Left cardiac atrium (tissue), 4 donors: ENCODE data around the gene EXD3. TPM values are rescaled to one million over a fixed set of nuclear protein-coding genes. Genes with fewer than 3 reads are reported as not detected.

Experiments used
- ATAC-seq, 2 donors: fragments of 200-7000 bp; cut with Tn5 transposase; one replicate each; pipeline ENCODE4 v1.9.1; 2020; ENCODE audit warnings: mild to moderate bottlenecking in 2 of 2, moderate library complexity in 2 of 2
- DNase-seq: peaks from one replicate; pipeline ENCODE4 v3.0.0-alpha.2; 2020
- intact Hi-C, 2 donors: fragments of 100-400 bp; cut with DNase I; formaldehyde crosslinking; loops; one replicate each; pipeline versions ENCODE4 v1.14.1 to v1.15.1; 2022 to 2023
- total RNA-seq, 2 donors: library from RNA; stranded (reverse); fragmentation: NEBNext Ultra II Directional; extraction: Animal tissue kit (Norgen Biotek cat#: 25700); gene quantifications; one replicate each; pipeline ENCODE4 v1.2.1, GENCODE V29; 2021
- donor health status: DM: no; HTN: yes; CAD: no.
- donor health status: DM: no; HTN: yes; CAD: no; lungs with severe emphysema.
- donor health status: DM: yes; HTN: yes; CAD: no.
- donor health status: Dilated cardiomyopathy.

The EXD3 gene
- total RNA-seq, 2 donors from 2014 or later = 8.0 to 11.7 TPM

DNA sequence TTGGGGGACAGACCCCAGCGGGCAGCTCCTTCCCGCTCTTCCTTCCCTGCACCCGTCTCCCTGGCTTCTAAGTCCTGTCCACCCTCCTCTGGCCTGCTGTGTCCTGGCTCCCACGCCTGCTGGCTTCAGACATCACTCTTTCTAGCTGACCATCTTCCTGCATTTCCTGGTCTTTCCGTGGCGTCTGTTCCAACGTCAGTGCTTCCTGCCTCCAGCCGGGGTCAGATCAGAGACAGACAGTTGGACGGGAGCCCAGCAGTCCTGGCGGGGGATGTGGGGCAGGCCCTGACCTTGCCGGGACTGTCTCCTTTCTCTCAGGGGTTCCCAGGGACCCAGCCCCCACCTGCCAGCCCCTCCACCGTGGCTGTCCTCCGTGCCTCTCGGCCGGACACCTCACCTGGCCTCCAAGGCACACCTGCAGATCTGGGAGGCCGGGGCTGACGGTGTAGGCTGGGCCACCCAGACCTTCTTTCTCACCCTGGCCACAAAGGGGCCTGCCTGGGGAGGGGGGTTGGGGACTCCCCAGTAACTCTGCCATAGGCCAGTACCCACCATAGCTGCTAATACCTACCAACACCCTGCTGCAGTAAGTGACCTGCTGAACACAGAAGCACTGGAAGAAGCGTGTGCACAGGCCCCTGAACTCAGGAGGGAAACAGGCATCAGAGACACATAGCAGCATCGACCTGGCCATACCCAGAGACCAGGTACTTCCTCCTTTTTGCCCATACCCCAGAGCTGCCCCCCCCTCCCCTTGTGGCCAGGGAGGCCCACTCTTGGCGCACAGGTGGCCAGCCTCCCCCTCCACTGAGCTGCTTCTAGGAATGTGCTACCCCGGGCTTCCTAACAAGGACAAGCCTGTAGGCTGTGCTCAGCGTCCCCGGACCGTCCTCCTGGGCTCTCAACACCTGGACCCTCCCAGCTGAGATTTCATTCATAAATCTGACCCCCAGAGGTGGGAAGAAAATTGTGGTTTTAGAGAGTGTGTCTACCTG, 126.0 kb downstream of the EXD3 start:
- DNase-seq = peak; percentile 86
- peak; percentile 27 to 33 for ATAC-seq
- intact Hi-C loops = loop anchor here in 1 of 2 donors (10.0 kb wide), 1 partner anchor 228 kb away; no protein-coding TSS in a partner anchor

DNA sequence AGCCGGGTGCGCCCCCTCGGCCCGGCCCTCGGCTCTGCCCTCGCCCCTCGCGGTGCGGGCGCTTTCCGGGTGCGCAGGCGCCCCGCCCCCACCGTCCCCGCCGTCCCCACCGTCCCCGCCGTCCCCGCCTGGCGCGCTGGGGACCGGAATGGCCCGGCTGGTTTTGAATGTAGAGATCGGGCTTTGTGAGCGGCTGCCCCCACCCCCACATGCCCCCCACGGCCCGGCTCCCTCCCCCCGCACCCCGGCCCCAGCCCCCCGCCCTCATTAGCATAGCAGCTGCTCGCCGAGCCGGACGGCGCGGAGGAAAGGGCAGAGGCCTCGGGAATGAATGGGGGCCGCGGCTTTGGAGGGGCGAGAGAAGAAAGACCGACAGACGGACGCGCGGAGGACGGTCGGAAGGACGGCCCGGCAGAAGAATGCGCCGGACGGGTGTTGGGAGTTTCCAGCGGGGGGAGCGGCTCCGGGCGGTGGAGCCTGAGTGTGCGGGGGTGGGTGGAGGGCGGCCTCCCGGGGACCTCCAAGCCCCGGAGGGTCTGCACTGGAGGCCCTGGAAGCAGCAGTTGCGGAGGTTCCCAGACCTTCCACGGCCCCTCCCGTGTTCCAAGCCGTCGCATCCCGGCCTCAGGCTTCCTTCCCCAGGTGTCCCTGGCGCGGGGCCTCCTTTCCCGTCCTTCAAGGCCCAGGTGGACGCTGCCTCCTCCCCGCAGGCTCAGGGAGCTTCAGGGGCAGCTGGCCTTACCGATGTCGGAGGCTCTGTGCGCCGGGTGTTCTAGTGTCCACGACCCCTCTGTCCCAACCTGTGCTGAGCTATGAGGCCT, 126.9 kb downstream of the EXD3 start:
- intact Hi-C loops = loop anchor here in 1 of 2 donors (10.0 kb wide), 1 partner anchor 229 kb away; no protein-coding TSS in a partner anchor
- ATAC-seq = peak in 1 of 2 donors; percentile 1
- peak; percentile 31 for DNase-seq

DNA sequence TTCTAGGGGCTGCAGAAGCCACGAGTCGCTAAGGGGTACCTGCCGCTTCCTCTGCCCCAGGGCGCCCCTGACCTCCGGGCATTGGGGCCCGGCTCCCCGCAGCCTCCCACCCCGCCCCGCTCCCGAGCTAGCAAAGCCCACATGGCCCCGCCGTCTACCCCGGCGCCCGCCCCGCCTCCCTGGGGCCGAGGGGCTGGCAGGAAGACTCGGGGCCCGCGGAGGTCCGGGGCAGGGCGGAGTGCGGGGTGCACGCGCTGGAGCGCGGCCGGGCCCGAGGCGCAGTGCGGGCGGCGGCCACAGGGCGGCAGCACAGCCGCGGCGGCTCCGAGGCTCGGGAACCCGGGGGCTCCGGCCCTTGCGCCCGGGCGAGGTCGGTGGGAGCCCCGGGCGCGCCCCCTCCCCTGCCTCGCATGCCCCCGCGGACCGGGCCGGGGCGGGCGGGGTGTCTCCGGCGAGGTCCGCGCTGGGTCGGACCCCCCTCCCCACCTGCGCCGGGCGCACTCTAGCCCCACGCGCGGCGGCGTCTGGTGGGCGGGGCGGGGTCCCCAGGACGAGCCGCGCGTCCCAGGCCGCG, 127.6 kb downstream of the EXD3 start:
- DNase-seq = peak; percentile 55

DNA sequence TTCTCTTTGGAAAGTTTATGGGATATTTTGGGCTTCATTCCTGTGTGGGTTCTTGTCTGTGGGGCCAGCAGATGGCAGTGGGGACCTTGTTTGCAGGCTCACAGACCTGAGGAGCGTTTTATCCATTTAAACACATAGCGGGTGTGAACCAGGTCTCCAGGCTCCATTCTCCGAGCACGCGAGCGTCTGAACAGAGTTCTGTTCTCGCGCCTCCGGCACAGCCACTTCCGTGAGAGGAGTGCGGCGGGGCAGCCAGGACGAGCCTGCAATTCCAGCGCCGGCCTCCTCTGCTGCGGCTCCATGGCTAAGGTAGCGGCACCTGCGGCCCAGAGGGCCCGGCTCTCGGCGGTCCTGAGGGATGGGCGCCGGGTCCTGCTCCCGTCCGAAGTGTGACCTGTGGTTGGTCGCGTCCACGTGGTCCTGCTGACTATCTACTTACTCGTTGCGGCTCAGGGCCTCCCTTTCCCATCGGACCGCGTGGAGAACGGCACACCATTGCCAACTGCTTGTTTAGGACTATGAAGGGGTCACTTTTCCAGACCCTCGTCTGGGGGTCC, 128.2 kb downstream of the EXD3 start:
- intact Hi-C loops = loop anchor here in 1 of 2 donors (5.0 to 10.0 kb wide), 2 partner anchors 113 to 230 kb away; no protein-coding TSS in a partner anchor
- peak; percentile 8 for ATAC-seq
- DNase-seq = peak; percentile 44

More for the DNA sequence above, 127.6 kb downstream of the EXD3 start:
- peak; percentile 56 to 61 for ATAC-seq
- intact Hi-C loops = loop anchor here in 1 of 2 donors (10.0 kb wide), 1 partner anchor 229 kb away; no protein-coding TSS in a partner anchor

DNA sequence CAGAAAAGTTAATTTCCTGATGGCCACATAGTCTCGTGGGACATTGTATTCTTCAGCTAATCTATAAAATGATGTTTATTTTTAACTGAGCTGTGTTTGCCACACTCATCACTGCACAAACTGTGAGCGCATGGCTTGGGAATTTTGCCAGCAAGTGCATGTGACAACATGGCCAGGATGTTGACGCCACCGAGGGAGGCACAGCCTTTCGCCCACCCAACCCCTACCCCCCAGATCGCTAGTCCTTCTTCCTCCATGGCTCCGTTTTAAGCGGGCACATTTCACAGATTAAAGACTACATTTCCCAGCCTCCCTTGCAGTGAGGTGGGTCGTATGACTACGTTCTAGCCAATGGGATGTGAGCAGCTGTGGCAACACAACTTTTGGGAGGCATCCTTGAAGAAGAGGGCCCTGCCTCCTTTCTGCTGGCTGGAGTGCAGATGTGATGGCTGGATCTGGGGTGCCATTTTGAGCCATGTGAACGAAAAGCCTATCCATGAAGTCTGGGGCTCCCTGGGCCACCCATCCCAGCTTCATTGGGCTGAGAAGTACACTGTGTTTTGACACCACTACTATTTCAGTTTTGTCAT, 128.8 kb downstream of the EXD3 start:
- intact Hi-C loops = loop anchor here in 1 of 2 donors (5.0 to 10.0 kb wide), 2 partner anchors 113 to 231 kb away; no protein-coding TSS in a partner anchor
- DNase-seq (peak; percentile 42), ATAC-seq (peak; percentile 32 to 50)

DNA sequence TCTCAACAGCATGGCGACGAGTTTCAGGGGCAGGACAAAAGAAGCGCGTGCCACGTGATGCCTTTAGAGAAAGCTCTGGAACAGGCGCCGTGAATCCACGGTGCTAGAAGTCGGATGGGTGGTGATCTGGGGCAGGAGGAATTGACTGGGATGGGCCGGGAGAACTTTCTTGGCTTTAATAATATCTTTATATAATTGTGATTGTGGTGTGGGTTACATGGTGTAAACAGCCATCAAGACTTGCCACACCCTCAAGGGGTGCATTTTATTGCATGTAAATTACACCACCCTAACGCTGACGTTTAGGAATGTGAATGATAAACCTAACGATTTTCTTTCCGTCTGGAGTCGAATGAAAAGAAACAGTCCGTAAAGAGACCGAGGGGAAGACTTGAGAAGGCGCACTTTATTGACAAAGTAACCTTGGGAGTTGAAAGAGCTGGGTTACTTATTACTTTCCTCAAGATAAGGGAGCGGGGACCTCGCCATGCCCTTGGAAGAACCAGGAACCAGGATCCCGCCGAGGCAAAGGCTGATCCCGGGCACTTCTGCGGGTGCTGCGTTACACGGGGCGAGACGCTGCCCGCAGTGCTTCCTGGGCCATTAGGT, 129.4 kb downstream of the EXD3 start:
- no peak for ATAC-seq
- DNase-seq = no peak
- intact Hi-C loops = loop anchor here in 1 of 2 donors (5.0 to 10.0 kb wide), 2 partner anchors 114 to 231 kb away; no protein-coding TSS in a partner anchor

DNA sequence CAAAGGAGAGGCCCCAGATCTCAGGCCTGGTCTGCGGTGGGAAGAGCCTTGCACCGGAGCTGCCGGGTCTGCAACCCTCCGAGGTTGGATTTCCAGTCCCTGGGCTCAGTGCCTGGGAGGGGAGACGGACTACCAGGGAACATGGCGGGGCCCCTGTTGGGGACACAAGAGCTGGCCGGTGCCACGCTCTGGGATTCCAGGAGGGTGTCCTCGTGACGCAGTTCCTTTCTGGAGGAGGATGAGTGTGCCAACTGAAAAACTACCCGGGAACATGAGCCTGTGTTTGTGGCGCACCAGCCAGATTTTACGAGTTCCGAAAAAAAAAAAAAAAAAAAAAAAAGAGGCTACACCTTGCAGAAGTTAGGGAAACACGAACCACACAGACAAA, 129.9 kb downstream of the EXD3 start:
- intact Hi-C loops = loop anchor here in 1 of 2 donors (5.0 to 10.0 kb wide), 2 partner anchors 114 to 232 kb away; no protein-coding TSS in a partner anchor
- DNase-seq (peak; percentile 15), ATAC-seq (no peak)

DNA sequence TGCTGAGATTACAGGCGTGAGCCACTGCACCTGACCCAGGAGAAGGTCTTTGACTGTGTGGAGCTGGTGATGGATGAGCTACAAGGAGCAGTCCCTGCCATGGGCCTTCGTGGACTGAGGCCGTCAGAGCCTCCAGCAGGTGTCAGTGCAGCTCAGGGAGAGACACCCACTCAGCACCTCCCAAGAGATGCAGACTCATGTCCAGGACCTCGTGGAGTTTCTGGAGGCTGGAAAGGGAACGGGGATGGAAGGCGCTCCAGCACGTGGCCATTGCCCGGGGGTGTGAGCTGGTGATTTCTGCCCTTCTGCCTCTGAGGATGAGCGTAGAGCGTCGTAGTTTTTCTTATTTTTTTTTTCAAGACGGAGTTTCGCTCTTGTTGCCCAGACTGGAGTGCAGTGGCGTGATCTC, 136.0 kb downstream of the EXD3 start:
- intact Hi-C loops = no loop called here

DNA sequence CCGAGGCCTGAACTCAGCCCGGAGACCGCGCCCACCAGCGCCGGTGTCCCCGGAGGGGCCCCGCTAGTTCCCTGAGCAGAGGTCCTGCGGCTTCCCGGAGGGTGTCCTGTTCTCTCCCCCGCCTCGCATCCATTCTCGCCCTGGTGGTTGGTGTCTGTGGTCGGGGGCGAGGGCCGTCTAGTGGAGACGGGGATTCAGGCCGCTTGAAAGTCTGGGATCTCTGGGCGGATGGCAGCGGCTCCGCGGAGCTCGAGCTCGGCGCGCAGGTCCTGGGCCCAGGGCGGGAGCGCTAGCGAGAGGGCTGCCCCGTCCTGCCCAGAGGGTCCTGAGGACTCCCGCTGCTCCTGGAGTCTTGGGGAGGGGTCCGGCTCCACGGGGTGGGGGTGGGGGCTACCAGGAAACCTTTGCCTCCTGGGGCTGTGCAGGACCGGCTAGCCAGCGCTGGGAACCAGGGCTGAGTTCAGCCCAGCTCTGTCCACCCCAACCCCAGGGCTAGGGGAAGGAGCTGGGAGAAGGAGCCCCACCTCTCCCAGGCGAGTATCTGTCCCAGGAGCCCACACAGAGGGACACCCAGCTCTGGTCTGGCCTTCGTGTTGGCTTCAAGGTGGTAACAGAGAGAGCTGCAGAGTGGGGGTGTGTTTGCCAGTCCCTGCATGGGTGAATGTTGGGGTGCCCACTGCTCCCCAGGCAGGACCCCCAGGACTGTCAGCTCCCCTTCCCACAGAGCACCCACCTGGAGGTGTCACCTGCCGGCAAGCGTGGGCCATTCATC, 141.4 kb downstream of the EXD3 start:
- ATAC-seq = no peak
- DNase-seq = no peak
- intact Hi-C loops = no loop called here

More for the DNA sequence above, 136.0 kb downstream of the EXD3 start:
- ATAC-seq (peak; percentile 73 to 92), DNase-seq (peak; percentile 42)

DNA sequence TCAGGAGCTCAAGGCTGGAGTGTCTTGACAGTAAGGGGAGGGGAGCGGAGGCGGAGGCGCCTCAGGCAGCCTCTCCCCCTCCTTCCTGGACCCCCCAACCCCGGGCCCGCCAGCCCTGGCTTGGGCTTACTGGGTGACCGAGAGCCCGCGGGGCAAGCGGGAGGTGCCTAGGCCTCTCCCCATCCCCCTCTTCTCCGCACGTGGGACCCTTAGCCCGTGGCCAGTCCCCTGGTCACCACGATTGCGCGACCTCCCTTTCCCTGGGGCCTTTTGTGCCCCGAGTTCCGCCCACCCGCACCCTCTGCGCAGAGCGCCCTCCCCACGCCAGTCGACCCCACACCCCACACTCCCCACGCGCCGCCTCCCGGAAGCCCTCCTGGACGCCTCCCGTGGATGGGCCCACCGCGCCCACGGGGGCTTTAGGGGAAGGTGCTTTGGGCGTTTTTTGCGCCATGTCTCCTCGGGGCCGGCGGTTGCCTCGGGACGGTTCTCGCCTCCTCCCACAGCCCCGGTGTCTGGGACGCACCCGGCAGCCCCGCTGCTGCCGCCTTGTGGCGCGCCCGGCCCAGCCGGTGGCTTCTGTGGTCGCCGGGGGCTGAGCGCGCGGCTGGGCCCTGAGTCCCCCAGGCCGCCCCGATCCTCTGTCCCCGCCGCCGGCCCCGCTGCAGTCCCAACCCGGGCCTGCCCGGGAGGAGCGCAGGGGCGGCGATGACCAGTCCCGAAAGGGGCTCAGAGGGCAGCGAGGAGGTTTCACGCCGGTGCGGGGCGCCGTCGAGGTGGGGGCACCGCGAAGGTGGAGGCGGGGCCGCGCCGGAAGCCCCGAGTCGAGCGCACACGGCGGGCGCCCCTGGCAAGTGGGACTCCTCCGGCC, 142.3 kb downstream of the EXD3 start:
- ATAC-seq = no peak
- DNase-seq = no peak
- intact Hi-C loops = no loop called here

DNA sequence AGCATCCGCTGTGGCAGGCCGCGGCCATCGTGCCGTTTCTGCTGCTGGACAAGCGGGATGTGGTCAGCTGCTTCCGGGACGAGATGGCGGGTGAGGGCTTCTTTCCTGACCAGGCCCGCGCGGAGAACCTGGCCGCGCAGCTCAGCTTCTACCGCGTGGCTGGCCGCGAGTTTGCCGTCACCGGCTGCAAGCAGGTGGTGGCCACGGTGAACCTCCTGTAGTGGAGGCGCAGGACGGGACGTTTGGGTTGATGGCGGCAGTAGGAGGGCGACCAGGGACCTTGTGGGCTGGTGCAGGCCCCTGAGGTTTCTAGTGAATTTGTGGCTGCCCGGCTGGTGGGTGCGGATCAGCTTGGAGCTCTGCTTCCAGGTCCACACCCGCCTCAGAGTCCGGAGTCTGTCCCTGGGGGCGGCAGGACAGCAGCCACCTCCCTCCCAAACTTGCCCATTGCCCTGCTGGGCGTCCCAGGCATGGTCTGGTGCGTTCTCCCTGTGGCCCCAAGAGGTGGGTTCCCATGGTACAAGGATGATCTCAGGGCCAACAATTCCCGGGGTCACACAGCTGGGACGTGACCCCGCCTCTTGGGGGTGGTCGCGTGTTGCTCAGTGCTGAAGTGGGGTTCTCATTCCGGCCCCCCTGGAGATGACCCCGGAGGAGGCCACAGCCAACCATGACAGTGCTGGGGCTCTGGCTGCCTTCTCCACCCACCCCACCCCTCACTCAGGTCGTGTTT, 143.1 kb downstream of the EXD3 start:
- ATAC-seq (no peak), DNase-seq (no peak)
- intact Hi-C loops = no loop called here

DNA sequence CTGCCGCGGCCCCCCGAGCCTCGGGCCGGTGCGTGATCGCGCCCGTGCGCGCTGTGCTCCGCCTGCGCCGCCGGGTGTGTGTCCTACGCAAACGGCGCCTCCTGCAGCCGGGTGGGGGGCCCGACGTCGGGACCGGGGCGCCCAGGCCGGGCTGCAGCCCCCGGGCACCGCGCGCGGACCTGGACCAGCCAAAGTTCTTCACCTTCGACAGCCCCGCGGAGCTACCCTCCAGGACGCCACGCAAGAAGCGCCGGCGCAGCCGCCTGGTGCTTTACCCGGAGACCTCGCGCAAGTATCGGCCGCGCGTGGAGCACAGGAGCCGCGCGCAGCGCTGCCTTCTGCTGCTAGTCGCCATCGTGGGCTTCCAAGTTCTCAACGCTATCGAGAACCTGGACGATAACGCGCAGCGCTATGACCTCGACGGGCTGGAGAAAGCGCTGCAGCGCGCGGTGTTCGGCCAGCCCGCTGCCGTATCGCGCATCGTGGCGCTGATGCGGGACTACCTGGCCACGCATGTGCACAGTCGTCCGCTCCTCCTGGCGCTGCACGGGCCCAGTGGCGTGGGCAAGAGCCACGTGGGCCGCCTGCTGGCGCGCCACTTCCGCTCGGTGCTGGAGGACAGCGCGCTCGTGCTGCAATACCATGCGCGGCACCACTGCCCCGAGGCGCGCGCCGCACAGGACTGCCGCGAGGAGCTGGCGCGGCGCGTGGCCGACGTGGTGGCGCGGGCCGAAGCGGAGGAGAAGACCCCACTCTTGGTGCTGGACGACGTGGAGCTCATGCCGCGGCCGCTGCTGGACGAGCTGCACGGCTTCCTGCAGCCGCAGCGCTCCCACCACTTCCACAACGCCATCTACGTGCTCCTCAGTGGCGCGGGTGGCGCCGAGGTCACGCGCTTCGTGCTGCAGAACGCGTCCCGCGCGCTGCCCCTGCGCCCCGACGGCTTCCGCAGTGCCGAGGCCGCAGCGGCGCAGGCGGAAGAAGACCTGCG, 143.9 kb downstream of the EXD3 start:
- intact Hi-C loops = no loop called here
- ATAC-seq = no peak
- DNase-seq = no peak

DNA sequence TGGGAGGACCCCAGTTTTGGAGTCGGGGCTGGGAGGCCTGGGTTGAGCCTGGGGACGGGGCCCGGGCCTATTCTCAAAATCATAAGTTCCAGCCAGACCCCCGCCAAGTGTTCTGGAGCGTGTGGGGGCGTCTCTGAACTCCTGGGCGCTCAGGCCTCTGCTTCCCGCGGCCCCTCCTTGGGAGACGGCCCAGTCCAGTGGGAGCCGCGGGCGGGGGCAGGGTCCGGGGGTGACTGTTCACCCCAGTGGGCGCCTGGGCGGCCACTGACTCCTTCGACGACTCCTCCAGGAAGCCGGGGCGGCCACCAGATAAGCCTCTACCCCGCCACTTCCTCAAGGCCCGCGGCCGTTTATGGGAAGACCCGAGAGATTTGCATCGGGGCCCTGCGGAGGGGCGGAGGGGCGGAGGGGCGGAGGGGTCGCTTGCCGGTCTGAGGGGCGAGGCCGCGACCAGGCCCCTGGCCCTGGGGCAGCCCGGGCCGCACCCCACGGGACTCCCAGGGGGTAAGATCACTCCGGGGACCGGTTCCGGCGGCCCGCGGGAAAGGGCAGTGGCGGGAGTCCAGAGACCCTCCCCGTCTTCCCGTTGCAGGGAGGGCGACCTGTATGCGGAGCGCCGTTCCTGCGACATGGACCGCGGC, 144.8 kb downstream of the EXD3 start:
- DNase-seq = peak; percentile 76
- intact Hi-C loops = no loop called here
- peak; percentile 5 to 24 for ATAC-seq
